ENCODE results near the gene SUCO.

DNA sequence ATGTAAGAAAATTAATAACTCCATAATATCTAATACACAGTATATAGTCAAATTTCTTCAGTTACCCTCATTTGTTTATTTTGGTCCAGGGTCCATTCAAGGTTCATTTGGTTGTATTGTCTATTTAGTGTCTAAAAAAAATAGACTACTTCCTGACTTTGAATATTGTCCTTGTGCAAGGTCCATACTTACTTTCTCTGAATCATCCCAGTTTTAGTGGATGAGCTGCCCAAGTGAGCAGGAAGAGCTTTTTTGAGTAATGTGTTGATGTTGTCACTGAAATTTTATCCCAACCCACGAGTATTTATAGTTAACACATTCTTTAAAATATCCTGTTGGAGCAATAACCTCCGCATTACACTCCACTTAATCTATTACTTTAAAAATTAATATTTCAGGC, 80.3 kb downstream of the SUCO start:
- TF ChIP-seq, protein P1, sequence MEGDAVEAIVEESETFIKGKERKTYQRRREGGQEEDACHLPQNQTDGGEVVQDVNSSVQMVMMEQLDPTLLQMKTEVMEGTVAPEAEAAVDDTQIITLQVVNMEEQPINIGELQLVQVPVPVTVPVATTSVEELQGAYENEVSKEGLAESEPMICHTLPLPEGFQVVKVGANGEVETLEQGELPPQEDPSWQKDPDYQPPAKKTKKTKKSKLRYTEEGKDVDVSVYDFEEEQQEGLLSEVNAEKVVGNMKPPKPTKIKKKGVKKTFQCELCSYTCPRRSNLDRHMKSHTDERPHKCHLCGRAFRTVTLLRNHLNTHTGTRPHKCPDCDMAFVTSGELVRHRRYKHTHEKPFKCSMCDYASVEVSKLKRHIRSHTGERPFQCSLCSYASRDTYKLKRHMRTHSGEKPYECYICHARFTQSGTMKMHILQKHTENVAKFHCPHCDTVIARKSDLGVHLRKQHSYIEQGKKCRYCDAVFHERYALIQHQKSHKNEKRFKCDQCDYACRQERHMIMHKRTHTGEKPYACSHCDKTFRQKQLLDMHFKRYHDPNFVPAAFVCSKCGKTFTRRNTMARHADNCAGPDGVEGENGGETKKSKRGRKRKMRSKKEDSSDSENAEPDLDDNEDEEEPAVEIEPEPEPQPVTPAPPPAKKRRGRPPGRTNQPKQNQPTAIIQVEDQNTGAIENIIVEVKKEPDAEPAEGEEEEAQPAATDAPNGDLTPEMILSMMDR (IDR thresholded peaks at IDR 0.05), result no peak
- TF ChIP-seq EP300 (IDR thresholded peaks at IDR 0.05) (no peak), POLR2AphosphoS5 (IDR thresholded peaks at IDR 0.05) (no peak), POLR2A (IDR thresholded peaks at IDR 0.05; ENCODE audit: low read depth) (no peak)

All from esophagus muscularis mucosa (tissue), 4 donors.